ENCODE data around the gene FAM222B.

DNA sequence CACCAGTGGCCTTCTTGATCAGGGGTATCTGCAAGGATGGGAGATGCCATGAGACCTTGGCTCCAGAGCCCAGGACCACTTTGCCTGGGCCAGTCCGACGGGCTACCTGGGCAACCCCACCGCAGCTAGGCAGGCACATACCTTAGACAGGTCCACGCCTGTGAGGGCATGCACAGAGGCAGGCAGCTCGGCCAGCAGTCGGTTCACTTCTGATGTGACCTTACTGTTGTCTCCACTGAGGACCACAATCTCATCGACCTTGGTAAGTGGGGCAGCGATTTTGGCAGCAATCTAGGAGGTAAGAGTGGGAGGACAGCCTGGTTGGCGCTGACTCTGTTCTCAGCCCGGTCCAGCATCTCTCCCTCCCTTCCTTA lies 38.0 kb upstream of the FAM222B start:
- TF ChIP-seq, protein P1, sequence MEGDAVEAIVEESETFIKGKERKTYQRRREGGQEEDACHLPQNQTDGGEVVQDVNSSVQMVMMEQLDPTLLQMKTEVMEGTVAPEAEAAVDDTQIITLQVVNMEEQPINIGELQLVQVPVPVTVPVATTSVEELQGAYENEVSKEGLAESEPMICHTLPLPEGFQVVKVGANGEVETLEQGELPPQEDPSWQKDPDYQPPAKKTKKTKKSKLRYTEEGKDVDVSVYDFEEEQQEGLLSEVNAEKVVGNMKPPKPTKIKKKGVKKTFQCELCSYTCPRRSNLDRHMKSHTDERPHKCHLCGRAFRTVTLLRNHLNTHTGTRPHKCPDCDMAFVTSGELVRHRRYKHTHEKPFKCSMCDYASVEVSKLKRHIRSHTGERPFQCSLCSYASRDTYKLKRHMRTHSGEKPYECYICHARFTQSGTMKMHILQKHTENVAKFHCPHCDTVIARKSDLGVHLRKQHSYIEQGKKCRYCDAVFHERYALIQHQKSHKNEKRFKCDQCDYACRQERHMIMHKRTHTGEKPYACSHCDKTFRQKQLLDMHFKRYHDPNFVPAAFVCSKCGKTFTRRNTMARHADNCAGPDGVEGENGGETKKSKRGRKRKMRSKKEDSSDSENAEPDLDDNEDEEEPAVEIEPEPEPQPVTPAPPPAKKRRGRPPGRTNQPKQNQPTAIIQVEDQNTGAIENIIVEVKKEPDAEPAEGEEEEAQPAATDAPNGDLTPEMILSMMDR (IDR thresholded peaks at IDR 0.05): no peak
- TF ChIP-seq POLR2A (IDR thresholded peaks at IDR 0.05): no peak
